ENCODE results near the gene PADI3.

GRCh38 chr1:17201201-17202021 is 47.5 kb upstream of the PADI3 start:
- TF ChIP-seq CTCF (IDR thresholded peaks at IDR 0.05) (no peak), POLR2AphosphoS5 (IDR thresholded peaks at IDR 0.05) (no peak), POLR2A (IDR thresholded peaks at IDR 0.05) (no peak), EP300 (IDR thresholded peaks at IDR 0.05) (no peak)
